CD4-positive, alpha-beta T cell (primary cell): ENCODE measurements around the gene MRPL21. TPM values are rescaled to one million over a fixed set of nuclear protein-coding genes. Genes with fewer than 3 reads are reported as not detected.

Source experiments
- ATAC-seq: fragments of 200-7000 bp; cut with Tn5 transposase; one replicate; pipeline ENCODE4 v1.10.0; 2022; ENCODE audit warnings: mild to moderate bottlenecking; ENCODE audit not compliant: poor library complexity
- CTCF ChIA-PET: fragments of 350-600 bp; sonication (Branson Sonifier 250); formaldehyde crosslinking; loops from one replicate; lab custom pipeline; 2021; ENCODE audit warnings: antibody characterized with exemption, inconsistent platforms; lab: Charles Lee
- POLR2A ChIA-PET: fragments of 350-600 bp; sonication (Branson Sonifier 250); formaldehyde crosslinking; loops from one replicate; lab custom pipeline; 2021; ENCODE audit warnings: antibody characterized with exemption, inconsistent platforms; lab: Charles Lee
- DNase-seq, 14 experiments: peaks; one replicate each; pipeline ENCODE4 v3.0.0-alpha.2; 2013 to 2020; ENCODE audit warnings: mixed read lengths in 2 of 14
- H3K27ac ChIP-seq, 2 donors: one replicate each; pipeline versions ENCODE4 v1.5.1 to v1.7.0; 2013; ENCODE audit warnings: low read length in 2 of 2, low read depth in 1 of 2, mild to moderate bottlenecking in 1 of 2
- H3K27me3 ChIP-seq, 2 experiments: 1 replicate in 1 of 2; 2 replicates in 1 of 2; pipeline versions ENCODE4 v1.6.1 to v1.7.0; 2013; ENCODE audit warnings: low read length in 2 of 2, control low read depth in 1 of 2, mild to moderate bottlenecking in 1 of 2, moderate library complexity in 1 of 2; ENCODE audit not compliant: insufficient read depth in 2 of 2, control insufficient read depth in 1 of 2
- H3K36me3 ChIP-seq: one replicate; pipeline ENCODE4 v1.6.1; 2013; ENCODE audit warnings: low read length, control low read depth; ENCODE audit not compliant: insufficient read depth
- H3K4me1 ChIP-seq: one replicate; pipeline ENCODE4 v1.6.1; 2013; ENCODE audit warnings: low read length, control low read depth; ENCODE audit not compliant: insufficient read depth
- H3K4me3 ChIP-seq: one replicate; pipeline ENCODE4 v1.5.1; 2013; ENCODE audit warnings: mild to moderate bottlenecking, low read length, moderate library complexity
- H3K9me3 ChIP-seq, 2 experiments: 1 replicate in 1 of 2; 2 replicates in 1 of 2; pipeline versions ENCODE4 v1.6.1 to v1.7.0; 2013; ENCODE audit warnings: low read length in 2 of 2, mild to moderate bottlenecking in 2 of 2, control low read depth in 1 of 2, moderate library complexity in 1 of 2; ENCODE audit not compliant: control insufficient read depth in 1 of 2, insufficient read depth in 1 of 2
- H3K27ac Mint-ChIP-seq: one replicate; pipeline ENCODE4 v1.8.0; 2020; ENCODE audit warnings: mixed read lengths
- H3K27me3 Mint-ChIP-seq: one replicate; pipeline ENCODE4 v1.8.0; 2021; ENCODE audit warnings: mixed read lengths
- H3K36me3 Mint-ChIP-seq: one replicate; pipeline ENCODE4 v1.8.0; 2021; ENCODE audit warnings: low read depth, mixed read lengths
- H3K4me1 Mint-ChIP-seq: one replicate; pipeline ENCODE4 v1.8.0; 2021; ENCODE audit warnings: low read depth, mixed read lengths
- H3K4me3 Mint-ChIP-seq: one replicate; pipeline ENCODE4 v1.8.0; 2020; ENCODE audit warnings: mild to moderate bottlenecking, mixed read lengths
- H3K9me3 Mint-ChIP-seq: one replicate; pipeline ENCODE4 v1.8.0; 2020; ENCODE audit warnings: mixed read lengths
- intact Hi-C, 2 experiments: fragments of 100-400 bp; cut with DNase I in 1 of 2; cut with micrococcal nuclease in 1 of 2; formaldehyde crosslinking; loops; one replicate each; pipeline versions ENCODE4 v1.15.1 to v1.9.0; 2023 to 2025; cut with DNase I, micrococcal nuclease
- total RNA-seq, 174 experiments: library from RNA in 2 of 174; stranded (reverse) in 2 of 174; gene quantifications; one replicate each; pipeline ENCODE4 v1.2.3 and lab custom pipeline; 2021 to 2026
- TF ChIP-seq, protein P1 (sequence below): fragments of 200-600 bp; IDR thresholded peaks from one replicate; pipeline ENCODE4 v1.8.0; 2022; ENCODE audit warnings: antibody characterized with exemption, mild to moderate bottlenecking

The MRPL21 gene
- total RNA-seq, 2 experiments from 2014 or later = 47.5 to 48.0 TPM

DNA sequence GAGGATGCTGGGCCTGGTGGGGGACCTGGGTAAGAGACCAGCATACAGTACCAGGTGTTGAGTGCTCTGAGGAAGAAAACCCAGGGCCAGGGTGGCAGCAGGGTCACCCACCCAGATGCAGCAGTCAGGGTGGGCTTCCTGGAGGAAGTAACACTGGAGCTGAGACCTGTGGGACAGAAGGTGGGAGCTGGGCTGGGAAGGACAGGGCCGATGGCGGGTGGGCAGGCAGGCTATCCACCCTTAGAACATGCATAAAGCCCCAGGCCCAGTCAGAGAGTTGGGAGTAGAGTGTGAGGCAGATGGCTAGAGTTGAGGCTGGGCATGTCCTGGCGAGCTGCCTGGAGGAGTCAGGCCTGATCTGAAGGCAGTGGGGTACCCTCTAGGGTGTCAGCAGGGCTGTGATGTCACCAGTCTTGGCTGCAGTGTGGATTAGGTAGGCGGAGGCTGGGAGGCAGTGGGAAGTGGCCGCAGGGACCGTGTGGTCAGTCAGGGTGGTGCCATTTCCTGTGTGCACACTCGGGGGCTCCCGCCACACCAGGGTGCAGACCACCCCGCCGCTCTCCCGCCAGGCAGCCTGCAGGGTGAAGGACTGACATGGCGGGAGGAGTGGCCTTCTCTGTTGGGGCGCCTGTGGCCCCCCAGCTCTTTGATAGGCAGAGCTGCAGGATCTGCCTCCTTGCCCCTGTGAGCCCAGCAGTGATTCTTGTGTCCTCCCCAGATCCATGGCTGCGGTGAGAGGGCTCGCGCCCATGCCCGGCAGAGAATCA is 35.4 kb upstream of the MRPL21 start:
- no peak for ATAC-seq
- H3K36me3 ChIP-seq = peaks cover 53% of the 10 kb centered on the region
- H3K9me3 Mint-ChIP-seq = no peaks in the 10 kb centered on the region
- H3K36me3 Mint-ChIP-seq = peaks cover 33% of the 10 kb centered on the region
- no peaks in the 10 kb centered on the region for H3K27me3 ChIP-seq
- ChIA-PET POLR2A (no interaction called here), CTCF (no interaction called here)
- no peak overlapping the region for H3K27ac ChIP-seq
- no peak overlapping the region for H3K4me3 ChIP-seq
- no peak overlapping the region for H3K4me3 Mint-ChIP-seq
- no peaks in the 10 kb centered on the region for H3K27me3 Mint-ChIP-seq
- no peak overlapping the region for H3K27ac Mint-ChIP-seq
- intact Hi-C loops = no loop called here
- TF ChIP-seq, protein P1, sequence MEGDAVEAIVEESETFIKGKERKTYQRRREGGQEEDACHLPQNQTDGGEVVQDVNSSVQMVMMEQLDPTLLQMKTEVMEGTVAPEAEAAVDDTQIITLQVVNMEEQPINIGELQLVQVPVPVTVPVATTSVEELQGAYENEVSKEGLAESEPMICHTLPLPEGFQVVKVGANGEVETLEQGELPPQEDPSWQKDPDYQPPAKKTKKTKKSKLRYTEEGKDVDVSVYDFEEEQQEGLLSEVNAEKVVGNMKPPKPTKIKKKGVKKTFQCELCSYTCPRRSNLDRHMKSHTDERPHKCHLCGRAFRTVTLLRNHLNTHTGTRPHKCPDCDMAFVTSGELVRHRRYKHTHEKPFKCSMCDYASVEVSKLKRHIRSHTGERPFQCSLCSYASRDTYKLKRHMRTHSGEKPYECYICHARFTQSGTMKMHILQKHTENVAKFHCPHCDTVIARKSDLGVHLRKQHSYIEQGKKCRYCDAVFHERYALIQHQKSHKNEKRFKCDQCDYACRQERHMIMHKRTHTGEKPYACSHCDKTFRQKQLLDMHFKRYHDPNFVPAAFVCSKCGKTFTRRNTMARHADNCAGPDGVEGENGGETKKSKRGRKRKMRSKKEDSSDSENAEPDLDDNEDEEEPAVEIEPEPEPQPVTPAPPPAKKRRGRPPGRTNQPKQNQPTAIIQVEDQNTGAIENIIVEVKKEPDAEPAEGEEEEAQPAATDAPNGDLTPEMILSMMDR = no peak
- no peak for DNase-seq
- H3K9me3 ChIP-seq = no peaks in the 10 kb centered on the region
- H3K4me1 ChIP-seq = no peaks in the 10 kb centered on the region
- H3K4me1 Mint-ChIP-seq = no peaks in the 10 kb centered on the region

DNA sequence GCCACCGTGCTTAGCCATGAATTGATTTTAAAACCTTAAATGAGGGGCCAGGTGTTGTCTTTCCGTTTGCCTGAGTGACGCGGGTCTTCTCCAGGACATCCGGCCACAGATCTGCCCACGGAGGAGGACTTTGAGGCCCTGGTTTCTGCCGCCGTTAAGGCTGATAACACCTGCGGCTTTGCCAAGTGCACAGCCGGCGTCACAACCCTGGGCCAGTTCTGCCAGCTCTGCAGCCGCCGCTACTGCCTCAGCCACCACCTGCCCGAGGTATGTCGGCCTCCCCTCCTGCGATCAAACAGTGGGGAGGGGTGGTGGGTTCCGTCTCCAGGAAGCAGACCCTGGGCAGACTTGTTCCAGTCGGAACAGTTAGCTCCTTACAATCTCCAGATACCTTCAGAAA is 34.5 kb upstream of the MRPL21 start:
- Mint-ChIP-seq H3K4me1 (no peaks in the 10 kb centered on the region), H3K36me3 (peaks cover 33% of the 10 kb centered on the region), H3K27me3 (no peaks in the 10 kb centered on the region), H3K4me3 (no peak overlapping the region), H3K9me3 (no peaks in the 10 kb centered on the region), H3K27ac (no peak overlapping the region)
- Histone ChIP-seq H3K27me3 (no peaks in the 10 kb centered on the region), H3K4me3 (no peak overlapping the region), H3K36me3 (peaks cover 62% of the 10 kb centered on the region), H3K27ac (no peak overlapping the region), H3K4me1 (no peaks in the 10 kb centered on the region), H3K9me3 (no peaks in the 10 kb centered on the region)
- ChIA-PET CTCF (no interaction called here), POLR2A (no interaction called here)
- TF ChIP-seq, protein P1 = no peak
- ATAC-seq (no peak), DNase-seq (no peak)
- intact Hi-C loops = no loop called here

DNA sequence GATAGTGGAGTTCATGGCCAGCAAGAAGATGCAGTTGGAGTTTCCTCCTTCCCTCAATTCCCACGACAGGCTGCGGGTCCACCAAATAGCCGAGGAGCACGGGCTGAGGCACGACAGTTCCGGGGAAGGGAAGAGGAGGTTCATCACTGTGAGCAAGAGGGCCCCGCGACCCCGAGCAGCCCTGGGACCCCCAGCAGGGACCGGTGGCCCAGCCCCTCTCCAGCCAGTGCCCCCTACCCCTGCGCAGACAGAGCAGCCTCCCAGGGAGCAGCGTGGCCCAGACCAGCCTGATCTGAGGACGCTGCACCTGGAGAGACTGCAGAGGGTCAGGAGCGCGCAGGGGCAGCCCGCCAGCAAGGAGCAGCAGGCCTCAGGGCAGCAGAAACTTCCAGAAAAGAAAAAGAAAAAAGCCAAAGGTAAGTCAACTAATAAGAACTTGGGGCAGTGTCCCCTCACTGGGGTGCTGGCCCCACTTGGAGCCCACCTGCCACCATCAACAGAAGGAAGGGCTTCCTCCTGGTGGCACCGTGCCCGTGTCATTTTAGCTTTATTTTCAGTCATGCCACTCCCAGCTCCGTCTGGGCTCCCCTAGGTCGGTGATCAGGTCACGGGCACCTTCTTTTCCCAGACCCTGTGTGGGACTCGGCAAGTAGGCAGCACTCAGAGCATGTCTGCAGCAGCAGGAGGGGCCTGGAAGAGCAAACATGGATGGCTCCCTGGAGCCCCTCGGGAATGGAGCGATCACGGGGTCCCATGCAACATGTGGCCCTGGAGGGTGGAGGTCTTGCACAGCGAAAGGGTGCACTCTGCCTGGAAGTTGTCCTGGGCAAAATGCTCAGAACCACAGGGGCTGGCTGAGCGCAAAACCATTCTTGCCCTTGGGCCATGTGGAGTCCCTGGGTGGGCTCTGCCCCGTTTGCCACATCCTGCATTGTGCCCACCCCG is 33.3 kb upstream of the MRPL21 start:
- Histone ChIP-seq H3K9me3 (no peaks in the 10 kb centered on the region), H3K27me3 (no peaks in the 10 kb centered on the region), H3K36me3 (peaks cover 65% of the 10 kb centered on the region), H3K4me1 (no peaks in the 10 kb centered on the region), H3K4me3 (no peak overlapping the region), H3K27ac (no peak overlapping the region)
- no peak for DNase-seq
- ChIA-PET CTCF (no interaction called here), POLR2A (no interaction called here)
- Mint-ChIP-seq H3K36me3 (peaks cover 36% of the 10 kb centered on the region), H3K9me3 (no peaks in the 10 kb centered on the region), H3K27ac (no peak overlapping the region), H3K4me3 (no peak overlapping the region), H3K27me3 (no peaks in the 10 kb centered on the region), H3K4me1 (no peaks in the 10 kb centered on the region)
- intact Hi-C loops = no loop called here
- TF ChIP-seq, protein P1 = no peak
- no peak for ATAC-seq
